KMS-11 (cell line): ENCODE measurements around the gene CRYBA2.

ENCODE experiments used
- H2AFZ ChIP-seq: fragments of 200-600 bp; sonication (generic); 2 replicates; pipeline ENCODE4 v1.6.1; 2016; ENCODE audit warnings: antibody characterized with exemption, mixed run types, low read depth
- H3K27ac ChIP-seq: fragments of 200-600 bp; sonication (generic); 2 replicates; pipeline ENCODE4 v1.6.1; 2016; ENCODE audit warnings: mild to moderate bottlenecking, mixed run types
- H3K27me3 ChIP-seq: fragments of 200-600 bp; sonication (generic); 2 replicates; pipeline ENCODE4 v1.6.1; 2017; ENCODE audit warnings: mild to moderate bottlenecking, low read depth, mixed run types, moderate library complexity; ENCODE audit not compliant: insufficient read depth
- H3K36me3 ChIP-seq: fragments of 200-600 bp; sonication (generic); 2 replicates; pipeline ENCODE4 v1.6.1; 2017; ENCODE audit warnings: mild to moderate bottlenecking, mixed run types; ENCODE audit not compliant: insufficient read depth
- H3K4me1 ChIP-seq: fragments of 200-600 bp; sonication (generic); 2 replicates; pipeline ENCODE4 v1.6.1; 2016; ENCODE audit warnings: mild to moderate bottlenecking, low read depth, mixed run types; ENCODE audit not compliant: poor library complexity, severe bottlenecking
- H3K4me2 ChIP-seq: fragments of 200-600 bp; sonication (generic); 2 replicates; pipeline ENCODE4 v1.7.0; 2016; ENCODE audit warnings: mild to moderate bottlenecking, mixed run types
- H3K4me3 ChIP-seq: fragments of 200-600 bp; sonication (generic); IDR thresholded peaks from 2 replicates; pipeline ENCODE4 v1.6.1; 2017; ENCODE audit warnings: low read depth, low read length, mixed read lengths; ENCODE audit not compliant: insufficient read depth
- H3K79me2 ChIP-seq: fragments of 200-600 bp; sonication (generic); 2 replicates; pipeline ENCODE4 v1.6.1; 2016; ENCODE audit warnings: low read depth, mixed run types; ENCODE audit not compliant: insufficient read depth
- H3K9ac ChIP-seq: fragments of 200-600 bp; sonication (generic); 2 replicates; pipeline ENCODE4 v1.6.1; 2016; ENCODE audit warnings: mild to moderate bottlenecking, mixed run types
- H4K20me1 ChIP-seq: fragments of 200-600 bp; sonication (generic); 2 replicates; pipeline ENCODE4 v1.6.1; 2016; ENCODE audit warnings: mild to moderate bottlenecking, mixed run types; ENCODE audit not compliant: insufficient read depth
- CTCF ChIP-seq: fragments of 200-600 bp; sonication (generic); conservative IDR thresholded peaks from 2 replicates; pipeline ENCODE4 v1.6.1; 2017; ENCODE audit warnings: low read depth, mild to moderate bottlenecking, antibody characterized with exemption, low read length, moderate library complexity, mixed read lengths

The CRYBA2 gene

GRCh38 chr2:218997731-218998130, 4.5 kb upstream of the CRYBA2 start:
- H3K4me3 ChIP-seq, result no peak overlapping the region
- no peak for TF ChIP-seq CTCF
- no peak overlapping the region for H3K9ac ChIP-seq
- no peak overlapping the region for H2AFZ ChIP-seq
- peaks cover 24% of the 10 kb centered on the region for H3K27me3 ChIP-seq
- H3K4me1 ChIP-seq, result peaks cover 7% of the 10 kb centered on the region
- H3K27ac ChIP-seq, result no peak overlapping the region
- H3K36me3 ChIP-seq, result no peaks in the 10 kb centered on the region
- no peaks in the 10 kb centered on the region for H4K20me1 ChIP-seq
- no peaks in the 10 kb centered on the region for H3K79me2 ChIP-seq
- no peak overlapping the region for H3K4me2 ChIP-seq

- Histone ChIP-seq H3K4me3 (no peak overlapping the region), H3K79me2 (no peaks in the 10 kb centered on the region), H3K4me1 (peaks cover 7% of the 10 kb centered on the region), H3K27ac (no peak overlapping the region), H3K9ac (no peak overlapping the region), H3K27me3 (peaks cover 24% of the 10 kb centered on the region), H4K20me1 (no peaks in the 10 kb centered on the region), H2AFZ (no peak overlapping the region), H3K4me2 (no peak overlapping the region), H3K36me3 (no peaks in the 10 kb centered on the region)
- no peak for TF ChIP-seq CTCF
Measured at GRCh38 chr2:218996937-218997336, 3.7 kb upstream of the CRYBA2 start.

- Histone ChIP-seq H3K4me3 (peak overlapping the region; percentile 34), H3K27me3 (peaks cover 28% of the 10 kb centered on the region; the same call in 1 of the 2 replicates), H3K79me2 (no peaks in the 10 kb centered on the region), H3K4me1 (peaks cover 7% of the 10 kb centered on the region), H3K27ac (no peak overlapping the region), H3K4me2 (peak overlapping the region; percentile 46; the same call in 1 of the 2 replicates), H2AFZ (peak overlapping the region; percentile 75; the same call in 1 of the 2 replicates), H3K9ac (no peak overlapping the region), H3K36me3 (no peaks in the 10 kb centered on the region), H4K20me1 (no peaks in the 10 kb centered on the region)
- peak; percentile 92 for TF ChIP-seq CTCF
Measured at GRCh38 chr2:218995972-218996711, 2.9 kb upstream of the CRYBA2 start.

GRCh38 chr2:218995561-218995960, 2.3 kb upstream of the CRYBA2 start:
- Histone ChIP-seq H3K4me1 (peaks cover 7% of the 10 kb centered on the region), H2AFZ (no peak overlapping the region), H3K36me3 (no peaks in the 10 kb centered on the region), H3K9ac (no peak overlapping the region), H3K79me2 (no peaks in the 10 kb centered on the region), H3K4me2 (no peak overlapping the region; the same call in 1 of the 2 replicates), H3K27me3 (peaks cover 25% of the 10 kb centered on the region; the same call in 1 of the 2 replicates), H3K27ac (no peak overlapping the region), H4K20me1 (no peaks in the 10 kb centered on the region), H3K4me3 (peak overlapping the region; percentile 34)
- no peak for TF ChIP-seq CTCF
